Gastroesophageal sphincter (tissue), 3 donors: ENCODE data around the gene SLMAP.

Experiments
- CTCF ChIP-seq, 4 experiments: fragments of 200-600 bp in 2 of 4; fragments of 450-650 bp in 2 of 4; sonication (generic) in 1 of 4; IDR thresholded peaks; one replicate each; pipeline ENCODE4 v1.5.1; 2017 to 2019; ENCODE audit warnings: antibody characterized with exemption in 4 of 4, mild to moderate bottlenecking in 2 of 4, moderate library complexity in 2 of 4
- EP300 ChIP-seq: sonication (generic); formaldehyde crosslinking; IDR thresholded peaks from one replicate; pipeline ENCODE4 v1.6.1; 2017; ENCODE audit warnings: antibody characterized with exemption, mild to moderate bottlenecking
- POLR2A ChIP-seq, 2 donors: fragments of 450-650 bp; IDR thresholded peaks; one replicate each; pipeline ENCODE4 v1.6.1; 2017; ENCODE audit warnings: antibody characterized with exemption in 2 of 2, mild to moderate bottlenecking in 2 of 2, moderate library complexity in 1 of 2
- POLR2AphosphoS5 ChIP-seq: sonication (generic); formaldehyde crosslinking; IDR thresholded peaks from one replicate; pipeline ENCODE4 v1.6.1; 2017; ENCODE audit warnings: antibody characterized with exemption

DNA sequence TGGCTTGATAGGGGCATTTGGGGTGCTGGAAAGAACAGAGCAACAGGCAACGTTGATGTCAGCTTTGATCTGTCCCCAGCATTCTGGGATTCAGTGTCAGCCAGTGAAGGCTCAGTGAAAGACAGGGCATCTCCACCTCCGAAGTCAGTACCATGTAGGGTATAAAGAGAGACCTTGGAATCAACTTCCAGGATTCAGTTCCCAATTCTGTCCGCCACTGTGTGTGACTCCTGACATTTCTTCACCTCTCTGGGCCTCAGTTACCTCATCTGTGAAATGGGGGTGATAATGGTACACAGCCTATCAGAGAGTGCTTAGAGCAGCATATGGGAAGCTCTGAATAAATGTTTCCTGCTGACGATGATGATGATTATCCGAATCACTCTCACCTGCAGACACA lies 196.5 kb downstream of the SLMAP start:
- TF ChIP-seq POLR2AphosphoS5, result no peak
- TF ChIP-seq POLR2A (IDR thresholded peaks at IDR 0.05), result no peak
- no peak for TF ChIP-seq CTCF (IDR thresholded peaks at IDR 0.05)
- no peak for TF ChIP-seq EP300
